NCI-H1417 treated with DMSO at 0.1 percent for 48 hours (cell line): ENCODE data around the gene PLEKHH3.
"Not testable (repeated sequence)": the region's sequence is repeated elsewhere in the genome, so short reads cannot be mapped to it uniquely, and the experiment has no call there.

Experiments used
- DNase-seq: peaks from one replicate; lab custom pipeline; 2025; lab: John Stamatoyannopoulos, UW

PLEKHH3 gene

DNA sequence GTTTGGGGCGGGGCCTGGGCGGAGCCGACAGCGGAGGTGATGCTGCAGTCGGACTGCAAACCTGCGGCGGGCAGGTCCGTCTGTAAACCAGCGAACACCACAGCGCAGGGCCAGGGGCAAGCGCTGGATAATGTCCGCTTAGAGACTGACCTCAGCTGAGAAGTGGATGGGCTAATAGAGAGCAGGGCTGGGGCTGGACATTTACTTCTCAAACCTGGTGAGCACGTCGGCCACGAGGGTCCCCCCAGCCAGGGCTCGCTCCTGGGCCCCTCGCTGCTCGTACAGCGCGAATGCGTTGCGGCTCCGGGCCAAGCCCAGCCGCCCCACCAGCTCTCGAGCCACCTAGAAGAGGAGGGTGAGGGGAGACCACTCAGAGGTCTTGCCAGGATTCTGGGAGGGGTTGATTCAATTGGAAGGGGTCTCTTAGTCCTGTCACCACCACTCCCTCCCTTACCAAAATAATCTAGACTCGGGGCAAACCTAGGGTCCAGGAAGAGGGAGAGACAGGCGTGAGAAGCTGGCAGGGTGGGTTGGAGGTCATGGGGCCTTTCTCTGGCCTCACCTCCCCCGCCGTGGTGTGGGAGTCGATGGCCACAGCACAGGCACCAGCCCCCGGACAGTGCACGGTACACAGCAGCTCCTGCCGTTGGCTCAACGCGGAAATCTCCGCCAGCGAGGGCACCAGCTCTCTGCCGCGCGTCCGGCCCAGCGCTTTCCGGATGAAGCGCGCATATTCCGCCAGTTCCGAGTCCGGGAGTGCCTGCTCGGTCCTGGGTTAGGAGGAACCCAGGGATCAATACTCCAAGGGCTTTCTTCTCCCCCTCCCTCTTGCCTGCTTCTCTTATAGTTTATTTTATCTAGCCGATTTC is 5.8 kb downstream of the PLEKHH3 start:
- no peak for DNase-seq

DNA sequence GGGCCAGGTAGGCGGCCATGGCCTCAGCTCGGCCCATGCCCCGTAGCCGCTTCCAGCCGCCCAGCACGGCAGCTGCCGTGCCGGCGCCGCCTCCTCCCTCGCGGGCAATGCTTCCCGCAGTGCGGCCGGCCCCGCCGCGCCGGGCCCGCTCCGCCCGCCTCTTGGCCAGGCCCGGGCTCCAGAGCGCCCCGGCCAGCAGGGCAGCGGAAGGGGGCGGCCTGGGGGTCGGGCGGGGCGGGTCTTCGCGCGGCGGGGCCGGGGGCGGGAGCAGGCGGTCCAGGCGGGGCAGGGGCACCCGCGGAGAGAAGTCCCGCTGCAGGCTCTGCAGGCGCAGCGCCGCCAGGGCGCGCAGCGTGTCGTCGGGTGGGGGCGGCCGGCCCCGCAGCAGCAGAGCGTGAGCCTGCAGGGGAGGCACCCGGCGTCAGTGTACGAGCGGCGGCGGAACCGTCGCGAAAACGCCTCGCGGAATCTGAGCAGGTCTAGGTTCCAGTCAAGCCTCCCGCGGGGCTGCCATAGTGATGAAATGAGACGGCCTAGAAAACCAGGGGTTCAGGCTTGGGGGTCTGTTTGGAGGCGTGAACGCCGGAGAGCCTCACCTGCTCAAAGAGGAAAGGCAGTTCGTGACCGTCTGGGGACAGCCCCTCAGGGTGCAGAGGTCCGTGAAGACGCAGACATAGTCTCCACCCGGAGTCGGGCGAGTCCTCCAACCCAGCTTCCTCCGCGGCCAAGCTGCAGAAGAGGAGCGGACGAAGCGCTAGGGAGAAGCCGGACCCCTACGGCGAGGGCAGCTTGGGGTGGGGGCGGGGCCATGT is 6.6 kb downstream of the PLEKHH3 start:
- no peak for DNase-seq

DNA sequence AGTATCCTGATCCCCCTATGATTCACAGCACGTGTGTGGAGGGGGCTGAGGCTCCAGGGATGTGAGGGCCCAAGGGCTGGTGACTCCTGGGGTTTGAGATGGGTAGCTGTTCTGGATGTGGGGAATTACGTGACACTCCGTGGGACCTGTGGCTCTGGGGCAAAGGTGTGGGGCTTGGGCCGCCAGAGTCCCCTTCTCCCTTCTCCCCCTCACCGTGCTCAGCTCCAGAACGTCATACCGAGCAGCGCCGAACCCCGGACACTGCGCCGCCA is 7.2 kb downstream of the PLEKHH3 start:
- DNase-seq: no peak

DNA sequence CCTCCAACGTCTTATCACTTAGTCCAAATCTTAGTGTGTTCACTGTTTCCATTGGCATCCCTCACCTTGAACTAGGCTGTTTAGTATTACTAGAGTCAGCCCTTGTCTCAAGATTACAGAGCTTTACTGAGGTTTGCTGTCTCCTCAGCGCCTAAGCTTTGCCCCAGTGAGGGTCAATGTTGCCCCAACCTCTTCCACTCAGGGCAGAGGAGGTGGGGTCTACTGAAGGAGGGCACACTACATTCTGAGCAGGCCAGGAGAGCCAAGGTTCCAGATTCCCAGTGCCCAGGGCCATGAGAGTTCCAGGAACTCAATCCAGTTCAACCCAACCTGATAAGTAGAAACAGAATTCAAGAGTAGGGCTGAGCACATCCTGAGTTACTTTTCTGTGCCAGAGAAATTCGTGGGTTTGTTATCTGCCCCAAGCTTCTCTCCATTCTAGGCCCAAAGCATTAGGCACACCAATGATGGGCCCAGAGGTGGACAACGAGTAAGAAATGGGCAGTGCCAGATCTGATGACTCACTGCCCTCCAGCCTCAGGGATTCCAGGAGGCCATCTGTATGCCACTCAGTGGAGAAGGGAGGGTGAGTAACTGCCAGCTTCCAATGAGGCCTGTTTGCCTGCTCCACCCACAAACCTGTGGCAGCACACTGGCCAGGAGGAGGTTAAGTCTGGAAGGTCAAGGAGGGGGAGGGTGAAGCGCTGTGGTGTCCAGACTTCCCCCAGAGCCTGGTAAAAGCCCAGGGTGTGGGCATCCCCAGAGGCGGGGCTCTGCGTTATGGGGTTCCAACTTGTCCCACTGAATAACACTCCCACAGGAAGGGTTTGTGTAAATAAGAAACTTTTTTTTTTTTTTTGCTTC is 9.5 kb downstream of the PLEKHH3 start:
- DNase-seq: no peak

DNA sequence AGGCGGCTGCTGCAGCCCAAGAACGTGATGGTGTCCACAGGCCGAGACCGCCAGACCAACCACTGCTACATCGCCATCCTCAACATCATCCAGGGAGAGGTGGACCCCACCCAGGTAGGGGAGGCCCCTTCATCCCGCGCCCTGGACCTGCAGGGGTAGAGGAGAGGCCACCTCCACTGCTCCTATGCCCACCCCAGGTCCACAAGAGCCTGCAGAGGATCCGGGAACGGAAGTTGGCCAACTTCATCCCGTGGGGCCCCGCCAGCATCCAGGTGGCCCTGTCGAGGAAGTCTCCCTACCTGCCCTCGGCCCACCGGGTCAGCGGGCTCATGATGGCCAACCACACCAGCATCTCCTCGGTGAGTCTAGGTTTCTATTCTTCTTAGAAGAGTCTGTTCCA is 10.7 kb downstream of the PLEKHH3 start:
- DNase-seq: not testable (repeated sequence)

DNA sequence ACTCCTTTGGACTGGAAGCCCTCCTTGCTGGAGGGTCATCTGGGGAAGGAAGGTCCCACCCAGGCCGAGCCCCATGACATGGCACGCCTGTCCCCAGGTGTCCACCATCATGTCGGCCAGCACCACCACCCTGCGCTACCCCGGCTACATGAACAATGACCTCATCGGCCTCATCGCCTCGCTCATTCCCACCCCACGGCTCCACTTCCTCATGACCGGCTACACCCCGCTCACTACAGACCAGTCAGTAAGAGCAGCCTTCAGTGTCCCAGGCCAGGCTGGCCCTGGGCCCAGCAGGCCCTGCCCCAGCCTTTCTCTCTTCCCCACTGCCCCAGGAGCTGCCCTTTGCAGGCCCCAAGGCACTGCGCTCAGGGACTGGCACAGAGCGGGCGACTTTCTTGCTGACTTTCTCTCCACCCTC is 11.2 kb downstream of the PLEKHH3 start:
- no peak for DNase-seq

DNA sequence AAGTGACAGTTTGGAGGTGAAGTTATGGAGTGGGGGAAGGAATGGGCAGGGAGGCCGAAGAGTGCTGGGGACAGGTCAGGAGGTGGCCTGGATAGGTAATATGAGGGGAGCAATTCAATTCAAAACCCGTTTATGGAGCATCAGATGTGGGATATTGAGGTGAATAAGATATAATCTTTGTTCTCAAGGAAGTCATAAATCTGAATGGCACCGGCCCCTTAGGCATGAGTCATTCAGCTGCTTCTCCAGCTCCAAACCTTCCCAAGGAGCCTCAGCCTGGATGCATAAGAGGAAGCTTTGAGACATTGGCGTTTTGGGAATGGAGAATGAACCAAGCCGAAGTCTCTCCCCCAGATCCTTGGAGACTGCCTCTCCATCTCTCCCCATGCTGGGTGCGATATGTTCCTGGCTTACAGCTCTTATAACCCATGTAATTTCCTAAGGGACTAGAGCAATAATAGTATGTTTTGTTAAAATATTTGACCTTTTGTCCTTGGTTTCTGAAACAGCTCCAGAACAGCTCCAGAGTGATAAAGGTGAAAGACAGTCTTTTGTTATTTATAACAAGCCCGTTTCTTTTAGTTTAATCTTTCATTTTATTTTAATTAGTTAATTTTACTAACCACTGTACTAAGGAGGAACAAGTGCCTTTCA is 16.0 kb downstream of the PLEKHH3 start:
- no peak for DNase-seq

DNA sequence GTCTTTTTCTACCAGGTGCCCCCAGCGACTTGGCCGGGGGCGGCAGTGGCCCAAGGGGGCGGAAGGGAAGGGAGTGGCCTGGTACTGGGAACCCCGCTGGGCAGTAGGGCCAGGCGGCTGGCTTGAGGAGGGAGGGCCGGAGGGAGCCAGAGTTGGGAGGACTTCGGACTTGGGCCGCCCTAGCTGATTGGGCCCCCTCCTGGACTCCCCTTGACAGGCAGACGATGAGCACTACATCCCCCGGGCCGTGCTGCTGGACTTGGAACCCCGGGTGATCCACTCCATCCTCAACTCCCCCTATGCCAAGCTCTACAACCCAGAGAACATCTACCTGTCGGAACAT is 16.9 kb downstream of the PLEKHH3 start:
- not testable (repeated sequence) for DNase-seq

DNA sequence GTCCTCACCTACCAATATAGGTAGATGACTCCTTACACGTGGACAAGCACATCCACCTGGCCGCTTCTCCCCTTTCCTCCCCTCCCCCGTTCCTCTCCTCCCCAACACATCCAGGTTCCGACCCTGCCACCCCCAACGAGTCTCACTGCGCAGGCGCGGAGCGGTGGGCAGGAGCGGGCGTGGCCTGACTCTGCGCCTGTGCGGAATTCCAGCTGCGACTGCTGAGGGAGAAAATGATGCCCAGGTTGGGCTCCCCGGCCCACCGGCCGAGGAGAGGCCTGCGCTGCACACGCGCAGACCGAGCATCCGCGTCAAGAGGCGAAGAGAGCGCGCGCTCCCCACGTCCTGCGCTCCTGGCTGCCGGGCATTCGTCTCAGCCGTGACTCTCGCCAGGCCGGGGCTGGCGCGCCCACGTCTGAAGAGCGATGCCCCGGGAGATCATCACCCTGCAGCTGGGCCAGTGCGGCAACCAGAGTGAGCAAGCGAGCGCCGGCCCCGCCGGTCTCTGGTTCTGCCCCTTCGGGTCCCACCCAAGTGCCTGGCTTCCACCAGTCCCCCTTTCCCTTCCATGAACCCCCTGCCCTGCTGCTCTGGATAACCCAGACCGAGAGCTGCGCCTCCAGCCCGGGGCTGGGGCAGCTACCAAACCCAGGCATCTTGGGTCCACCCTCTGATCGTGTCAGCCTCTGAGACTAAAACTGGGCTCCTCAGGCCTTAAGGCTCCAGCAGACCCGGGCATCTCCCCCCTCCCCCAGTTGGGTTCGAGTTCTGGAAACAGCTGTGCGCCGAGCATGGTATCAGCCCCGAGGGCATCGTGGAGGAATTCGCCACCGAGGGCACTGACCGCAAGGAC is 17.5 kb downstream of the PLEKHH3 start, which contains the start of gene TUBG2:
Gene TUBG2, plus strand, starts transcription at position 206 of the 853 bp plus-strand sequence. Its CDS starts 220 bp downstream, at position 426.
- DNase-seq: peak; percentile 78

DNA sequence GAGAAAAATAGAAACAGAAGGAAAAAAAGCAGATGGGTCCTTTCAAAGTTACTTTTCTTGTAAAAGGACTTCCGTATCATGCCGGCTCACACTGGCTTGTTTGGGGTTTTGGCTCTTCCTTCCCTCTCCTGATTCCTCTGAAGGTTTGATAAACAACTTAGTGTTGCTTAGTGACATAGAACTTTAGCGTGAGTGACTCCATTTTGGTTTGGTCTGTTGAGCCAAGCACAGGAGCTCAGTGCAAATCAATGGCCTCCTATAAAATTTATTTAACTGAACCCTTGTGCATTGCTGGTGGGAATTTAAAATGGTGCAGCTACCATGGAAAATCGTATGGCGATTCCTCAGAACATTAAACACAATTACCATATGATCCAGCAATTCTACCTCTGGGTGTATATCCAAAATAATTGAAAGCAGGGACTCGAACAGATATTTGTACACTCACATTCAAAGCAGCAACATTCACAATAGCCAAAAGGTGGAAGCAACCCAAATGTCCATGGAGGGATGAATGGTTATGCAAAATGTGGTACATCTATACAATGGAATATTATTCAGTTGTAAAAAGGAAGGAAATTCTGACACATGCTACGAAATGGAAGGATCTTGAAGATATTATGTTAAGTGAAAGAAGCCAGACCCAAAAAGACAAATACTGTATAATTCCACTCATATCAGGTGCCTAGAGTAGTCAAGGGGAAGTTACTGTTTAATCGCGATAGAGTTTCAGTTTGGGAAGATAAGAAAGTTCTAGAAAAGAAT is 18.8 kb downstream of the PLEKHH3 start:
- no peak for DNase-seq

DNA sequence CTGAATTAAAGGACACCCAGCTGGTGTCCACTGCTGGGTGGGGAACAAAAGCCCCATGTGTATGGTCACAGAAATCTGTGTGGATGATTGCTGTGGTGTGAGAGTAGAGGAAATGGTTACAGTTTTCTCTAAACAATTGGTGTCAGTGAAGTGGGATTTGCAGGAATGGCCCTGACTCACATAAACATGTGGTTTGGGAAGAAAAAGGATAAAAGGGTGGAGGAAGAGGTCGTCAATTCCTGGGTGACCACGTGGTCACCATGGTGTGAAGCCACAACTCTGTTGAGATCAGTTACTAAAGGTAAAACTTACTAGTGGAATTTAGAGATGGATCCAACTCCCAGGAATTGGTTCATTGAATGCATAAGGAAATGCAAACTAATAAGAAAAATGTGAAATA is 21.3 kb downstream of the PLEKHH3 start:
- DNase-seq: no peak

DNA sequence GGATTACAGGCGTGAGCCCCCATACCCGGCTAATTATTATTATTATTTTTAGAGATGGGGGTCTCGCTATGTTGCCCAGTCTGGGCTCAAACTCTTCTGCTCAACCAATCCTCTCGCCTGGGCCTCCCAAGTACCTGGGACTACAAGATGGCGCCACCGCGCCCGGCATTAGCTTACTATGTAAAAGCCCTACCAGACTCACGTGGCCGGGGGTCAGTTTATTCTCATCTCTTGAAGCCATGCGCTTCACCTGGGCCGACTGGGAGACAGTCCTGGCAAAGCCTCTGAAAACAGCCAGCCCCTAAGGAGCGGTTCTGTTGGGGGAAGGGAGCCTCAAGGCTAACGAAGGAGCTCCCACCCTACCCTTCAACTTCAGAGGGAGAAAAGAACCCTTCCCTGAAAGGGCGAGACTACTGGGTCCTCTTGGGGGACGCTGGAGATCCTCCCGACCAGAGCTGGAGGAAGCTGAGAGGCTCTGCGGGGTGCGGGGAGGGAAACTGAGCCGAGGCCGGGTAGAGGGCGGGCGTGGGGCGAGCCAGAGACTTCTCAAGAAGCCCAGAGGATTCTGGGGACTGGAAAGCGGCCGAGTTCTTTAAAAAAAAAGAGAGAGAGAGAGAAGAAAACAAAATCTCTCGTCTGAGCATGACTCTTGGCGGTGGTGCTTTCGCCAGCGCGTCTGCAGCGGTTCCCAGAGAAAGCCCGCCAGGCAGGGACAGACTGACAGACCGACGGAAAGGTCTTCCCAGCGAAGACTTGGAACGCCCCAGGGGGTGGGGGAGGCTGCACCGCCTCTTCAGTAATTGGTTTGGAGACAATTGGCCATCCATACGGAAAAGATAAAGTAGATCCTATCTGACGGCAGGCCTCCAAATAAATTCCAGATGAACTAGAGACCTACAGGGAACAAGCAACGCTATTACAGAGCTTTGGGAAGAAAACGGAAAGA is 23.3 kb downstream of the PLEKHH3 start:
- DNase-seq: no peak

DNA sequence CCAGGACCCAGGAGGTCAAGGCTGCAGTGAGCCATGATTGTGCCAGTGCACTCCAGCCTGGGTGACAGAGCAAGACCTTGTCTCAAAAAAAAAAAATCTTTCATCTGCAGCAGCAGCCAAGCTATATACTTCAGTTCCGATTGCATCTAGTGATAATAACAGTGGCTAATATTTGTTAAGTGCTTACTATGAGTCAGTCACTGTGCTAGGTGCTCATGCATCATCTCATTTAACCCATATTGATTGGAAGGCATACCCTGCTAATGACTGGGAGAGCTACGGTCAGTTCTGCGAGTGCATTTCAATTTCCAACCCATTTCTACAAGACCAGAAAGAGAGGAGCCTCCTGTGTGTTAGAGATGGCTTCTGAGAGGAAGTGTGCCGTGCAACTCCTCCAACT is 25.4 kb downstream of the PLEKHH3 start:
- DNase-seq: no peak

DNA sequence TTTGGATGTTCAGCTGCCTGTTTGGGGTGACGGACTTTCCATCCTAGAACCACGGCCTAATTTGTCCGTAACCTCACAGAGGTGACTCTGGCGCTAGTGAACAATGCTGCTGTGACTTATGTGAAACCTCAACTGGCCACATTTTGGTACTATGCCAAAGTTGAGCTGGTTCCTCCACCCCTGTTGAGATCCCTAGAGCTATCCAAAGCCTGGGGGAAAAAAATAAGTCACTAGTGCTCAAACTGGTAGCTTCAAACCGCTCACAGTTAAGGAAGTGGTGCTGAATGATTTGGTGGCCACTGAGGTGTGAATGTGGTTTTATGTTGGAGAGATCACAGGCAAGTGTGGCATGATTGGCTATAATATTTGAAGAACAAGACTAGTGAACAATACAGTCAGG is 29.0 kb downstream of the PLEKHH3 start:
- DNase-seq: no peak

DNA sequence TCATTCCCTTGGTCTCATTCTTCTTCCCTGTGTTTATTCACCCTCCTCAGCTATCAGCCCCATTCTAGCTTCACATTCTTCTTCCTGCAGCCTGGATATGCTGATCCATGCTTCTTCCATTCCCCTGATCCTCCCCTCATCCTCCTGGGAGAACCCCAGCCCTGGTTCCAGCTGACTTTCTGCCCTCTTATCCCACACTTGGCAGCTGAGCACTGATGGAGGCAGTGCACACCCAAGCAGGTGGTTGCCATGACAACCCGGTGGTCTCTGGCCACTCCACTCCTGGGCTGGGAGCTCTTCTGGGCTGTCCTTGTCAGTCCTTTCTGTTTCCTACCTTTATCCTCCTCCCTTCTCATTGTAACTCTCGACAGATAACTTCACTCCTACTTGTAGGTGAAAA is 34.5 kb downstream of the PLEKHH3 start:
- DNase-seq: no peak

DNA sequence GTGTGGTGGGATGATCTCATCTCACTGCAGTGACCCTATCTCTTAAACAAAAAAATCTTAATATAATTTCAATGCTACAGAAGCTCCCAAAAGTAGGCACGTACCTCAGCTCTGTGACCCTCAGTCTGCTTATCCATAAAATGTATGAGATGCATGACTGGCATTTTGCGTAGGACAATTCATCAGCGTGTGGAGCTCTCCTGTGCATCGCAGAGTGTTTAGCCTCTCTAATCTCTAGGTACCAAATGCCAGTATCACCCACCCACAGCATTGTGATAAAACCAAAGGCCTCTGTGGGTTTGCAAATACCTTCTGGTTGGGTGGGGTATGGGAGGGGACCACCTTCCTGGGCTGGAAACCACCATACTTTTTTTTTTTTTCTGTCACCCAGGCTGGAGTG is 36.7 kb downstream of the PLEKHH3 start:
- no peak for DNase-seq

DNA sequence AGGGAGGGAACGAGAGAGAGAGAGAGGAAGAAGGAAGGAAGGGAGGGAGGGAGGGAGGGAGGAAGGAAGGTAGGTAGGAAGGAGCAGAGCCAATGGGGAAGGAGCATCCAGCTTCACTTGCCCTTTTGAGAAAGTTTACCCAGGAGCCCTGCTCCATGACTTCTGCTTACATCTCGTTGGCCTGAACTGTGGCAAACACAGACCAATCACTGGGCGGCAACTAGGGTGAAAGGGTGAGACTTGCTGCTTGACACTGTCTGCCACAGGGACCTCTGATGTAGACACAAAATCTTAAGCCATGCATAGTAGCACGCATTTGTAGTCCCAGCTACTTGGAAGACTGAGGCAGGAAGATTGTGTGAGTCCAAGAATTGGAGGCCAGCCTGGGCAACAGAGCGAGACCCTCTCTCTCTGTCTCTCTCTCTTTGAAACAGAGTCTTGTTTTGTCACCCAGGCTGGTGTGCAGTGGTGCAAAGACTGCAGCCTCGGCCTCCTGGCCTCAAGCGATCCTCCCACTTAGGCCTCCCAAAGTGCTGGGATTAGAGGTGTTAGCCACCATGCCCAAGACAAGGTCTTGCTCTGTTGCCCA is 37.2 kb downstream of the PLEKHH3 start:
- no peak for DNase-seq

DNA sequence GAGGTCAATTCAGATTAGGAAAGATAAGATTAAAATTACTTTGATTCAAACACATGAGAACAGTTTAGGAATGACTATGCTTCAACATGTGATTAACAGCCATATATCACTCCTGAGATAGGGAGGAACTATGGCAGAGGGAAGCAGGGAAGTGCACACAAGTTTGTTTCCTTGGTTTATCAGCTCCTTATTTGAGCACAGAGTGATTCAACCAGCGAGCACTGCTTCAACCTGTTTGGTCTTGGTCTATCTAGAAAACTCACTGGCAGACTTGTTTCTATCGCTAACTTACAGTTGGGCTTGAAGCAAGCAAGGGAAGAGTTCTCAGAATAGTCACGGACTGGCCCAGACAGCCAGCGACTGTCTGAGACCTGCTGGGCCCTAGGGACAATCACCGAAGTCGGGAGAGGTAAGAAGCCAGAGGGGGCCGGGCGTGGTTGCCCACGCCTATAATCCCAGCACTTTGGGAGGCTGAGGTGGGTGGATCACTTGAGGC is 43.8 kb downstream of the PLEKHH3 start:
- no peak for DNase-seq
